Choroid plexus epithelial cell (primary cell): ENCODE measurements around the gene PSMD3.
A peak's percentile ranks its signal among the peaks of the same experiment; 100 is the strongest.

Experiments
- DNase-seq: peaks from one replicate; pipeline ENCODE4 v3.0.0-alpha.2; 2010; ENCODE audit warnings: low read depth
- H3K4me3 ChIP-seq: 2 replicates; pipeline ENCODE4 v1.5.1; 2011; ENCODE audit warnings: low read depth, mild to moderate bottlenecking, control low read depth, low read length, moderate library complexity
- CTCF ChIP-seq: conservative IDR thresholded peaks from 2 replicates; pipeline ENCODE4 v1.5.1; 2011; ENCODE audit warnings: low read depth, mild to moderate bottlenecking, control low read depth, inconsistent platforms, low read length, moderate library complexity

Gene PSMD3

GRCh38 chr17:40038882-40039513 lies 58.4 kb downstream of the PSMD3 start:
- peak; percentile 93 for DNase-seq
- peak overlapping the region; percentile 13 for H3K4me3 ChIP-seq
- peak; percentile 85 for TF ChIP-seq CTCF

GRCh38 chr17:40041196-40041595 lies 60.6 kb downstream of the PSMD3 start:
- DNase-seq: no peak
- no peak for TF ChIP-seq CTCF
- H3K4me3 ChIP-seq: no peak overlapping the region
